GM10266 (cell line): ENCODE results near the gene PLEKHO2.

Experiments used
- DNase-seq: peaks from one replicate; pipeline ENCODE4 v3.0.0; 2012; ENCODE audit errors: extremely low spot score
- CTCF ChIP-seq: IDR thresholded peaks from 2 replicates; pipeline ENCODE4 v1.5.1; 2012; ENCODE audit warnings: mild to moderate bottlenecking, low read depth; ENCODE audit not compliant: control insufficient read depth, insufficient read depth; ENCODE audit errors: missing control alignments

PLEKHO2 gene

GRCh38 chr15:64816452-64816851 is 25.3 kb upstream of the PLEKHO2 start:
- no peak for DNase-seq
- no peak for TF ChIP-seq CTCF

GRCh38 chr15:64824929-64825430 is 16.7 kb upstream of the PLEKHO2 start:
- no peak for TF ChIP-seq CTCF
- no peak for DNase-seq

- peak; percentile 96 for DNase-seq
- no peak for TF ChIP-seq CTCF
Observed at GRCh38 chr15:64825431-64826294, 16.1 kb upstream of the PLEKHO2 start, which contains the start of gene PIF1. PIF1 (minus strand) TSS chr15:64825647; CDS start chr15:64824335, 1,312 bp downstream.

GRCh38 chr15:64828985-64829384 is 12.7 kb upstream of the PLEKHO2 start:
- no peak for TF ChIP-seq CTCF
- no peak for DNase-seq

- TF ChIP-seq CTCF: no peak
- no peak for DNase-seq
Observed at GRCh38 chr15:64833690-64834089, 8.0 kb upstream of the PLEKHO2 start.

GRCh38 chr15:64836023-64836536 is 5.6 kb upstream of the PLEKHO2 start:
- no peak for DNase-seq
- TF ChIP-seq CTCF: no peak

- no peak for DNase-seq
- no peak for TF ChIP-seq CTCF
Observed at GRCh38 chr15:64837502-64837901, 4.2 kb upstream of the PLEKHO2 start.
